ENCODE data around the gene WDR93.

Gene WDR93

DNA sequence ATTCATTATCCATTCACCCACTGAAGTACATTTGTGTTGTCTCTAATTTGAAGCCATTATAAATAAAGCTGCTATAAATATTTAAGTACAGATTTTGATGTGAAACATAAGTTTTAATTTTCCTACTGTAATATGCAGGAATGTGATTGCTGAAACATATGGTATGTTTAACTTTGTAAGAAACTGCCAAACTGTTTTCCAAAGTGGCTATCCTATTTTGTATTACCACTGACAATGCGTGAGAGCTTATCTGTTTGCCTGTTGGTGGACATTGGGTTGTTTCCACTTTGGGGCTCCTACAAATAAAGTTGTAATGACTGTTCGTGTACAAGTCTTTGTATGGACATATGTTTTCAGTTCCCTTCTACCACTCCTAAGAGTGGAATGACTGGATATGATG, 2.5 kb downstream of the WDR93 start:
- Histone ChIP-seq H3K36me3 (ENCODE audit: control insufficient read depth, insufficient read depth, low read length) (no peaks in the 10 kb centered on the region), H3K9me3 (ENCODE audit: control insufficient read depth, low read length) (no peaks in the 10 kb centered on the region), H3K4me2 (ENCODE audit: low read length) (no peak overlapping the region), H3K79me2 (peaks cover 4% of the 10 kb centered on the region), H3K27ac (no peak overlapping the region), H3K4me1 (peaks cover 2% of the 10 kb centered on the region), H3K9ac (no peak overlapping the region), H3K4me3 (ENCODE audit: low read depth, low read length) (no peak overlapping the region), H3K27me3 (ENCODE audit: control insufficient read depth, insufficient read depth, low read length) (no peaks in the 10 kb centered on the region), H2AFZ (no peak overlapping the region)
- no peak for TF ChIP-seq CTCF (IDR thresholded peaks at IDR 0.05)

GRCh38 chr15:89693696-89694095, 3.1 kb downstream of the WDR93 start:
- Histone ChIP-seq H3K27me3 (ENCODE audit: control insufficient read depth, insufficient read depth, low read length) (no peaks in the 10 kb centered on the region), H3K27ac (no peak overlapping the region), H2AFZ (no peak overlapping the region), H3K4me3 (ENCODE audit: low read depth, low read length) (no peak overlapping the region), H3K36me3 (ENCODE audit: control insufficient read depth, insufficient read depth, low read length) (no peaks in the 10 kb centered on the region), H3K9ac (no peak overlapping the region), H3K4me2 (ENCODE audit: low read length) (no peak overlapping the region), H3K4me1 (peaks cover 2% of the 10 kb centered on the region), H3K9me3 (ENCODE audit: control insufficient read depth, low read length) (no peaks in the 10 kb centered on the region), H3K79me2 (peaks cover 4% of the 10 kb centered on the region)
- no peak for TF ChIP-seq CTCF (IDR thresholded peaks at IDR 0.05)

- no peak overlapping the region for H2AFZ ChIP-seq
- no peak for TF ChIP-seq CTCF (IDR thresholded peaks at IDR 0.05)
- H3K27ac ChIP-seq, result no peak overlapping the region
- H3K9ac ChIP-seq, result no peak overlapping the region
- no peak overlapping the region for H3K4me2 ChIP-seq (ENCODE audit: low read length)
- no peak overlapping the region for H3K4me3 ChIP-seq (ENCODE audit: low read depth, low read length)
- H3K36me3 ChIP-seq (ENCODE audit: control insufficient read depth, insufficient read depth, low read length), result no peaks in the 10 kb centered on the region
- H3K27me3 ChIP-seq (ENCODE audit: control insufficient read depth, insufficient read depth, low read length), result no peaks in the 10 kb centered on the region
- peaks cover 2% of the 10 kb centered on the region for H3K4me1 ChIP-seq
- no peaks in the 10 kb centered on the region for H3K9me3 ChIP-seq (ENCODE audit: control insufficient read depth, low read length)
- no peaks in the 10 kb centered on the region for H3K79me2 ChIP-seq
Observed at GRCh38 chr15:89695198-89695597, 4.6 kb downstream of the WDR93 start.

DNA sequence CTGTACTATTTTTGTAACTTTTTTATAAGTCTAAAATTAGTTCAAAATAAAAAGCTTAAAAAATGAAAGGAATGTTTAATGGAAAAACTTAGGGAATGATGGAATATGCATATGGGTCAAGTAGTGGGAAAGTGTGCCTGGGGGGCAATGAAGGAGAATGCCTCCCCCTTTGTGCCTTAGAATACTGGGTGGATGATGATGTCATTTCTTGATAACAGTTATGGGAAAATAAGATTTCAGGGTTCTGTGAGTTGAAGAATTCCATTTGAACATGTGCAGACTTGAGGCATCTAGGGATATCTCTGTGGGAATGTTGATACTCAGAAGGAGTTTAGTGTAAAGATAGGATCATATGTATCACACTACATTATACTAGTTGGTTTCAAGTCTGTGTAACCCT, 13.8 kb downstream of the WDR93 start:
- H3K79me2 ChIP-seq, result no peaks in the 10 kb centered on the region
- H3K9ac ChIP-seq, result no peak overlapping the region
- H3K27me3 ChIP-seq (ENCODE audit: control insufficient read depth, insufficient read depth, low read length), result no peaks in the 10 kb centered on the region
- no peaks in the 10 kb centered on the region for H3K4me1 ChIP-seq
- no peak overlapping the region for H2AFZ ChIP-seq
- no peaks in the 10 kb centered on the region for H3K36me3 ChIP-seq (ENCODE audit: control insufficient read depth, insufficient read depth, low read length)
- no peak overlapping the region for H3K4me3 ChIP-seq (ENCODE audit: low read depth, low read length)
- no peaks in the 10 kb centered on the region for H3K9me3 ChIP-seq (ENCODE audit: control insufficient read depth, low read length)
- H3K4me2 ChIP-seq (ENCODE audit: low read length), result no peak overlapping the region
- no peak overlapping the region for H3K27ac ChIP-seq
- TF ChIP-seq CTCF (IDR thresholded peaks at IDR 0.05), result no peak

- TF ChIP-seq CTCF (IDR thresholded peaks at IDR 0.05), result no peak
- H2AFZ ChIP-seq, result no peak overlapping the region
- H3K4me3 ChIP-seq (ENCODE audit: low read depth, low read length), result no peak overlapping the region
- H3K9me3 ChIP-seq (ENCODE audit: control insufficient read depth, low read length), result no peaks in the 10 kb centered on the region
- H3K4me1 ChIP-seq, result no peaks in the 10 kb centered on the region
- no peak overlapping the region for H3K9ac ChIP-seq
- H3K79me2 ChIP-seq, result no peaks in the 10 kb centered on the region
- H3K36me3 ChIP-seq (ENCODE audit: control insufficient read depth, insufficient read depth, low read length), result no peaks in the 10 kb centered on the region
- H3K4me2 ChIP-seq (ENCODE audit: low read length), result no peak overlapping the region
- H3K27me3 ChIP-seq (ENCODE audit: control insufficient read depth, insufficient read depth, low read length), result no peaks in the 10 kb centered on the region
- no peak overlapping the region for H3K27ac ChIP-seq
Observed at GRCh38 chr15:89707577-89707976, 17.0 kb downstream of the WDR93 start.

Measured in parathyroid adenoma (tissue), 2 donors.